H9 (cell line): ENCODE measurements around the gene CNOT6. TPM values are rescaled to one million over a fixed set of nuclear protein-coding genes. Genes with fewer than 3 reads are reported as not detected.
"Not testable (repeated sequence)": the region's sequence is repeated elsewhere in the genome, so short reads cannot be mapped to it uniquely, and the experiment has no call there.

Experiments used
- DNase-seq: peaks from one replicate; pipeline ENCODE4 v3.0.0-alpha.2; 2017
- H2AFZ ChIP-seq: one replicate; pipeline ENCODE4 v1.6.1; 2013; ENCODE audit warnings: mild to moderate bottlenecking, low read length, control low read depth, moderate library complexity
- H2AK5ac ChIP-seq: 2 replicates; pipeline ENCODE4 v1.6.1; 2013; ENCODE audit warnings: low read length, control low read depth, mixed read lengths; ENCODE audit not compliant: insufficient read length
- H2BK120ac ChIP-seq: one replicate; pipeline ENCODE4 v1.6.1; 2013; ENCODE audit warnings: low read depth, mild to moderate bottlenecking, low read length, control low read depth, inconsistent platforms; ENCODE audit not compliant: poor library complexity, severe bottlenecking
- H2BK12ac ChIP-seq: 2 replicates; pipeline ENCODE4 v1.6.1; 2013; ENCODE audit warnings: low read length, control low read depth, mixed read lengths, low read depth; ENCODE audit not compliant: insufficient read length
- H2BK15ac ChIP-seq: 2 replicates; pipeline ENCODE4 v1.6.1; 2013; ENCODE audit warnings: low read depth, low read length, control low read depth
- H2BK20ac ChIP-seq: one replicate; pipeline ENCODE4 v1.6.1; 2013; ENCODE audit warnings: low read depth, mild to moderate bottlenecking, low read length, control low read depth, inconsistent platforms; ENCODE audit not compliant: poor library complexity, severe bottlenecking
- H2BK5ac ChIP-seq: 2 replicates; pipeline ENCODE4 v1.6.1; 2013; ENCODE audit warnings: low read length, control low read depth, mixed read lengths; ENCODE audit not compliant: insufficient read length
- H3K14ac ChIP-seq: 2 replicates; pipeline ENCODE4 v1.6.1; 2013; ENCODE audit warnings: low read length, control low read depth; ENCODE audit not compliant: insufficient read depth
- H3K18ac ChIP-seq: 2 replicates; pipeline ENCODE4 v1.6.1; 2013; ENCODE audit warnings: low read depth, mild to moderate bottlenecking, mixed read lengths, low read length, control low read depth; ENCODE audit not compliant: insufficient read length
- H3K23ac ChIP-seq: 2 replicates; pipeline ENCODE4 v1.6.1; 2013; ENCODE audit warnings: low read length, control low read depth, mixed read lengths, low read depth; ENCODE audit not compliant: insufficient read length
- H3K23me2 ChIP-seq: 2 replicates; pipeline ENCODE4 v1.6.1; 2013; ENCODE audit warnings: low read depth, mild to moderate bottlenecking, mixed read lengths, low read length, control low read depth; ENCODE audit not compliant: insufficient read length, poor library complexity, severe bottlenecking
- H3K27ac ChIP-seq: 2 replicates; pipeline ENCODE4 v1.5.1; 2013; ENCODE audit warnings: low read length, control low read depth, mixed read lengths, low read depth; ENCODE audit not compliant: insufficient read length
- H3K27me3 ChIP-seq: 2 replicates; pipeline ENCODE4 v1.6.1; 2013; ENCODE audit warnings: low read length, control low read depth, inconsistent platforms; ENCODE audit not compliant: insufficient read depth
- H3K4ac ChIP-seq: 2 replicates; pipeline ENCODE4 v1.6.1; 2013; ENCODE audit warnings: low read depth, mild to moderate bottlenecking, control low read depth, inconsistent platforms, low read length, moderate library complexity
- H3K4me1 ChIP-seq: 2 replicates; pipeline ENCODE4 v1.6.1; 2013; ENCODE audit warnings: low read length, control low read depth, inconsistent platforms; ENCODE audit not compliant: insufficient read depth
- H3K4me2 ChIP-seq: 2 replicates; pipeline ENCODE4 v1.6.1; 2013; ENCODE audit warnings: low read length, control low read depth, mixed read lengths; ENCODE audit not compliant: insufficient read length, insufficient read depth
- H3K56ac ChIP-seq: 2 replicates; pipeline ENCODE4 v1.6.1; 2013; ENCODE audit warnings: low read depth, mild to moderate bottlenecking, mixed read lengths, low read length, control low read depth; ENCODE audit not compliant: insufficient read length
- H3K79me1 ChIP-seq: 2 replicates; pipeline ENCODE4 v1.6.1; 2013; ENCODE audit warnings: low read depth, mild to moderate bottlenecking, moderate library complexity, low read length, control low read depth, inconsistent platforms; ENCODE audit not compliant: insufficient read depth, poor library complexity, severe bottlenecking
- H3K79me2 ChIP-seq: 2 replicates; pipeline ENCODE4 v1.6.1; 2013; ENCODE audit warnings: low read length, control low read depth, inconsistent platforms; ENCODE audit not compliant: insufficient read depth
- H3K9ac ChIP-seq: 2 replicates; pipeline ENCODE4 v1.6.1; 2013; ENCODE audit warnings: low read length, control low read depth, mixed read lengths; ENCODE audit not compliant: insufficient read length; ENCODE audit errors: extremely low read depth
- H3K9me3 ChIP-seq: one replicate; pipeline ENCODE4 v1.6.1; 2013; ENCODE audit warnings: low read depth, low read length, inconsistent platforms; ENCODE audit not compliant: control insufficient read depth
- H3T11ph ChIP-seq: one replicate; pipeline ENCODE4 v1.6.1; 2013; ENCODE audit warnings: mild to moderate bottlenecking, low read length, control low read depth, inconsistent platforms
- H4K20me1 ChIP-seq: one replicate; pipeline ENCODE4 v1.6.1; 2013; ENCODE audit not compliant: control insufficient read depth, insufficient read length, insufficient read depth
- H4K5ac ChIP-seq: 2 replicates; pipeline ENCODE4 v1.6.1; 2013; ENCODE audit warnings: low read depth, mild to moderate bottlenecking, mixed read lengths, low read length, control low read depth; ENCODE audit not compliant: insufficient read length
- H4K8ac ChIP-seq: replicated peaks from 2 replicates; pipeline ENCODE4 v1.6.1; 2013; ENCODE audit warnings: low read length, control low read depth, mixed read lengths, low read depth; ENCODE audit not compliant: insufficient read length
- H4K91ac ChIP-seq: 2 replicates; pipeline ENCODE4 v1.6.1; 2013; ENCODE audit warnings: low read depth, mild to moderate bottlenecking, moderate library complexity, mixed read lengths, low read length, control low read depth; ENCODE audit not compliant: insufficient read length
- H3K27ac Mint-ChIP-seq, 3 experiments: 2 replicates in 2 of 3; 3 replicates in 1 of 3; pipeline ENCODE4 v1.8.0; 2020 to 2021; ENCODE audit warnings: mixed read lengths in 3 of 3, mild to moderate bottlenecking in 1 of 3, moderate library complexity in 1 of 3
- H3K27me3 Mint-ChIP-seq: 2 replicates; pipeline ENCODE4 v1.8.0; 2021; ENCODE audit warnings: low read depth, mild to moderate bottlenecking, moderate library complexity, mixed read lengths
- H3K36me3 Mint-ChIP-seq, 3 experiments: 2 replicates in 2 of 3; 3 replicates in 1 of 3; pipeline ENCODE4 v1.8.0; 2020 to 2021; ENCODE audit warnings: low read depth in 3 of 3, mixed read lengths in 3 of 3; ENCODE audit not compliant: insufficient read depth in 1 of 3
- H3K4me1 Mint-ChIP-seq, 2 experiments: 2 replicates each; pipeline ENCODE4 v1.8.0; 2020; ENCODE audit warnings: mixed read lengths in 2 of 2
- H3K4me3 Mint-ChIP-seq, 2 experiments: 2 replicates in 1 of 2; 3 replicates in 1 of 2; pipeline ENCODE4 v1.8.0; 2020 to 2021; ENCODE audit warnings: mild to moderate bottlenecking in 2 of 2, mixed read lengths in 2 of 2, moderate library complexity in 1 of 2
- H3K9me3 Mint-ChIP-seq, 2 experiments: 2 replicates in 1 of 2; 3 replicates in 1 of 2; pipeline ENCODE4 v1.8.0; 2020; ENCODE audit warnings: mild to moderate bottlenecking in 2 of 2, mixed read lengths in 2 of 2, moderate library complexity in 1 of 2
- WGBS: extraction: QIAGEN DNeasy Blood & Tissue Kit; methylation state at CpG from one replicate; pipeline ENCODE4 v1.1.7; 2013; ENCODE audit warnings: missing lambda C conversion rate, low lambda C conversion rate, mixed read lengths; ENCODE audit not compliant: insufficient read length; ENCODE audit errors: extremely low coverage; 5-methylcytosine and 5-hydroxymethylcytosine counted together
- total RNA-seq: library from RNA; stranded (reverse); gene quantifications from 2 replicates; pipeline ENCODE4 v1.2.1, GENCODE V29; 2021
- TF ChIP-seq, protein P1 (sequence below): fragments of 200-600 bp; sonication (generic); conservative IDR thresholded peaks from 3 replicates; pipeline ENCODE4 v1.8.0; 2021; ENCODE audit warnings: antibody characterized with exemption, mild to moderate bottlenecking

CNOT6 gene
- total RNA-seq, 1 experiment from 2014 or later = 45.0 TPM

GRCh38 chr5:180464603-180464970, 29.6 kb upstream of the CNOT6 start:
- Histone ChIP-seq H3T11ph (no peak overlapping the region), H3K18ac (no peak overlapping the region), H2BK120ac (no peak overlapping the region), H4K20me1 (no peaks in the 10 kb centered on the region), H2BK5ac (no peak overlapping the region), H3K14ac (no peak overlapping the region), H2AFZ (no peak overlapping the region), H3K4ac (no peak overlapping the region), H2BK15ac (no peak overlapping the region), H4K8ac (no peak overlapping the region), H3K79me1 (no peaks in the 10 kb centered on the region), H3K9ac (no peak overlapping the region), H3K4me1 (no peaks in the 10 kb centered on the region), H2BK12ac (no peak overlapping the region), H3K27ac (no peak overlapping the region), H3K27me3 (no peaks in the 10 kb centered on the region), H3K23me2 (no peaks in the 10 kb centered on the region), H2BK20ac (no peak overlapping the region), H3K9me3 (no peaks in the 10 kb centered on the region), H2AK5ac (no peak overlapping the region), H4K5ac (no peak overlapping the region), H3K56ac (no peak overlapping the region), H3K79me2 (no peaks in the 10 kb centered on the region), H3K4me2 (no peak overlapping the region), H4K91ac (no peak overlapping the region), H3K23ac (no peak overlapping the region)
- Mint-ChIP-seq H3K4me3 (no peak overlapping the region), H3K9me3 (peaks cover 15 to 17% of the 10 kb centered on the region in 2 experiments), H3K4me1 (no peaks in the 10 kb centered on the region), H3K27me3 (peaks cover 3% of the 10 kb centered on the region), H3K36me3 (peaks cover 2 to 7% (median 6%) of the 10 kb centered on the region in 3 experiments; a peak in 6 of 7 replicates), H3K27ac (no peak overlapping the region)
- WGBS = no CpG with 5 or more reads among the region's 5 CpGs
- no peak for DNase-seq
- TF ChIP-seq, protein P1, sequence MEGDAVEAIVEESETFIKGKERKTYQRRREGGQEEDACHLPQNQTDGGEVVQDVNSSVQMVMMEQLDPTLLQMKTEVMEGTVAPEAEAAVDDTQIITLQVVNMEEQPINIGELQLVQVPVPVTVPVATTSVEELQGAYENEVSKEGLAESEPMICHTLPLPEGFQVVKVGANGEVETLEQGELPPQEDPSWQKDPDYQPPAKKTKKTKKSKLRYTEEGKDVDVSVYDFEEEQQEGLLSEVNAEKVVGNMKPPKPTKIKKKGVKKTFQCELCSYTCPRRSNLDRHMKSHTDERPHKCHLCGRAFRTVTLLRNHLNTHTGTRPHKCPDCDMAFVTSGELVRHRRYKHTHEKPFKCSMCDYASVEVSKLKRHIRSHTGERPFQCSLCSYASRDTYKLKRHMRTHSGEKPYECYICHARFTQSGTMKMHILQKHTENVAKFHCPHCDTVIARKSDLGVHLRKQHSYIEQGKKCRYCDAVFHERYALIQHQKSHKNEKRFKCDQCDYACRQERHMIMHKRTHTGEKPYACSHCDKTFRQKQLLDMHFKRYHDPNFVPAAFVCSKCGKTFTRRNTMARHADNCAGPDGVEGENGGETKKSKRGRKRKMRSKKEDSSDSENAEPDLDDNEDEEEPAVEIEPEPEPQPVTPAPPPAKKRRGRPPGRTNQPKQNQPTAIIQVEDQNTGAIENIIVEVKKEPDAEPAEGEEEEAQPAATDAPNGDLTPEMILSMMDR = no peak

DNA sequence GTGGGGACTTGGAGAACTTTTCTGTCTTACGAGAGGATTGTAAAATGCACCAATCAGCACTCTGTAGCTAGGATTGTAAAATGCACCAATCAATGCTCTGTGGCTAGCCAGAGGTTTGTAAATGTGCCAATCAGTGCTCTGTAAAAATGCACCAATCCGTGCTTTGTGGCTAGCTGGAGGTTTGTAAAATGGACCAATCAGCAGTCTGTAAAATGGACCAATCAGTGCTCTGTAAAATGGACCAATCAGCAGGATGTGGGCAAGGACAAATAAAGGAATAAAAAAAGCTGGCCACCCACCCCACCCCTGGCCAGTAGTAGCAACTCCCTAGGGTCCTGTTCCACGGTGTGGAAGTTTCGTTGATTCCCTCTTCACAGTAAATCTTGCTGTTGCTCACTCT, 29.1 kb upstream of the CNOT6 start:
- not testable (repeated sequence) for H4K20me1 ChIP-seq, H3K23me2 ChIP-seq, H3K23ac ChIP-seq, H3K4me1 ChIP-seq, H3T11ph ChIP-seq, H2BK15ac ChIP-seq, H3K27ac Mint-ChIP-seq, H3K4me1 Mint-ChIP-seq, H2AFZ ChIP-seq, H2BK20ac ChIP-seq, H3K4ac ChIP-seq, H3K27me3 Mint-ChIP-seq, H3K56ac ChIP-seq, H2BK12ac ChIP-seq, H3K36me3 Mint-ChIP-seq, H3K79me2 ChIP-seq, H4K91ac ChIP-seq, H3K4me3 Mint-ChIP-seq, H4K5ac ChIP-seq, H4K8ac ChIP-seq, H3K9me3 ChIP-seq, H3K27ac ChIP-seq, H3K27me3 ChIP-seq, H2BK5ac ChIP-seq, H3K14ac ChIP-seq, H3K4me2 ChIP-seq, H2AK5ac ChIP-seq, H3K18ac ChIP-seq, H3K9ac ChIP-seq, DNase-seq, H3K79me1 ChIP-seq, H2BK120ac ChIP-seq
- WGBS = no CpG with 5 or more reads among the region's 4 CpGs
- peaks cover 13 to 14% of the 10 kb centered on the region in 2 experiments; a peak in 4 of 5 replicates for H3K9me3 Mint-ChIP-seq
